GM19463 (cell line): ENCODE results near the gene SERPINB12.

Experiments
- ATAC-seq: cut with Tn5 transposase; IDR thresholded peaks from one replicate; pipeline ENCODE4 v1.9.1; 2021; ENCODE audit warnings: mild to moderate bottlenecking, moderate library complexity; ENCODE audit not compliant: unreplicated experiment

SERPINB12 gene

GRCh38 chr18:63550068-63550467, 7.9 kb downstream of the SERPINB12 start:
- ATAC-seq, result no peak

- ATAC-seq, result no peak
Observed at GRCh38 chr18:63551769-63552168, 9.6 kb downstream of the SERPINB12 start.

- ATAC-seq, result no peak
Observed at GRCh38 chr18:63552581-63552980, 10.4 kb downstream of the SERPINB12 start.

DNA sequence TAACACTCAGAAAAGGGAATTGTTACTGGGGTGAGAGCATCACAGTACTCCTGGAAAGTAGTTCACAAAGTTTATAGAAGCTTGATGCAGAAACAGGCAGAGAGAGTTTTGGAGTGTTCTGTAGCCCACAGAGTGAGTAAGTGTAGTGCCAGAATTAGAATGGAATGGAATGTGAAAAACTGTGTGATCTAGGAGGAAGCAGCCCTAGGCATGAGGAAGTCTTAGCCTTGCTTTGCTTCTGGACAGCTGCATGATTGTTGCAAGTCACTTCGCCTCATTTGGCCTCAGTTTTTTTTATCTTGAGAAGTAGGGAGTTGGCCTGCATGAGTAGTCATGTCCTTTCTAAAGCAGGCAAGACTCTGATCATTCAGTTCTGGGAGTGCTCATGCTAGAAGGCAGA, 10.9 kb downstream of the SERPINB12 start:
- ATAC-seq, result no peak

GRCh38 chr18:63559567-63560491, 17.7 kb downstream of the SERPINB12 start:
- no peak for ATAC-seq

DNA sequence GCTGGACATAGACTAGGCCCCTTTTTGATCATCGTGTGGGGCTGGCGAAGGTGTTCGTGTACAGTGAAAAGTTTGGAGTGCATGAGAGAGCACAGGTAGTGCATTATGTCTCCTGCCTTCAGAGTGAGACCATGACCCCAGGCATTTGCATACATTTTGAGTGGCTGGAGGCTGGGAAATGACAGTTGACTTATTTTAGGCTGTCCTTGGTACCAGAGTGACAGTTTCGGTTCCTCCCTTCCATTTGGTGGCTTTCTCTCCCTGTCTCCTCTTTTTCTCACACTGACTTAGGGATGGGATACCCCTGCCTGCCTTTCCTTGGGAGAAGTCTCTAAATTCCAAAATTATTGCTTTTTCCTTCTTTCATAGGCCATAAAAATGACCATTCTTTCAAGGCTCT, 20.1 kb downstream of the SERPINB12 start:
- peak; percentile 78 for ATAC-seq

DNA sequence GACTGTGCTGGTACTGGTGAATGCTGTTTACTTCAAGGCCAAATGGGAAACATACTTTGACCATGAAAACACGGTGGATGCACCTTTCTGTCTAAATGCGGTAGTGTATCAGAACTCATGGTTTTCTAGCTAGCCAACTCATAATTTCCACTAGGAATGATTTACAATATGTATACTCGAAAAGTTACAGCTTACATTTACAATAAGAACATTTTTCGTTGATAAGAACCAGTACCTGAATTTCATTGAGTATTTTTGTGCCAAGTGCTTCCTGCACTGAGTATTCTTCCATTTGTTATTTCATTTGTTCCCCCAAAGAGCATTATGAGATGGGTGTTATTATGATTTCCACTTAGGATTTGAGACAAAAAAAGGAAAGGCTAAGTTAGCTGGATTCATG, 21.9 kb downstream of the SERPINB12 start:
- ATAC-seq, result no peak

DNA sequence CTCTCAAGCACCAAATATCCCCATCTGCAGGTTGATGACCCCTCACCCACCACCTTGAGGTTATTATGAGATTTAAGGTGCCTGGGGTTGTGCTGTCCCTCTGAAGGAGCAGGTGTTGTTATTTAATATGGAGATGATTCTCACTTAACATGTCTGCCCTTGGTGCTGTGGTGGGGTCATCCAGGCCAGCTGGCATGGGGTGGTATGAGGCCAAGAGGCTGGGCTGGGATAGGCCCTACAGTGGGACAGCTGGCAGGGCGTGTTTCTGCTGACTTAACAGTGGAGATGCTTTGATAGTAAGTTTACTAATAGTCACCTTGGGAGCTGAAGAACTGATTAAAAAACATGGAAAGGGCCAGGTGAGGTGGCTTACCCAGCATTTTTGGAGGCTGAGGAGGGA, 22.4 kb downstream of the SERPINB12 start:
- ATAC-seq, result no peak

DNA sequence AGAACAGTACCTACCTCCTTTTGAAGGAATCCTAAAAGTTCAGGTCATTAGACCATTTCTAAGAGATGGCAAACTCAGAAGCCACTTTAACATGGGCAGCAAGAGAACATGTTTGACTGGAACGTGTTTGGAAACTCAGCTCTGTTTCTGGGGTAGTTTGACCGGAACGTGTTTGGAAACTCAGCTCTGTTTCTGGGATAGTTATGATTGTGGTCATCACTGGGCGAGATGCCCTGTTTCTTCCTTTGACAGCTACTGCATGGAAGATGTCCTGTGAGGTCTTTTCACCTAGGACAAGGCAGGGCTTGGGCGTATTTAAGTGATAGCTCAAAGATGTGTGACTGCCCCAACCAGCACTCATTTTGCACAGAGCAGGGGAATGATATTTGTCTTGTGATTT, 25.1 kb downstream of the SERPINB12 start:
- ATAC-seq, result no peak

GRCh38 chr18:63567825-63568224, 25.7 kb downstream of the SERPINB12 start:
- ATAC-seq, result no peak

DNA sequence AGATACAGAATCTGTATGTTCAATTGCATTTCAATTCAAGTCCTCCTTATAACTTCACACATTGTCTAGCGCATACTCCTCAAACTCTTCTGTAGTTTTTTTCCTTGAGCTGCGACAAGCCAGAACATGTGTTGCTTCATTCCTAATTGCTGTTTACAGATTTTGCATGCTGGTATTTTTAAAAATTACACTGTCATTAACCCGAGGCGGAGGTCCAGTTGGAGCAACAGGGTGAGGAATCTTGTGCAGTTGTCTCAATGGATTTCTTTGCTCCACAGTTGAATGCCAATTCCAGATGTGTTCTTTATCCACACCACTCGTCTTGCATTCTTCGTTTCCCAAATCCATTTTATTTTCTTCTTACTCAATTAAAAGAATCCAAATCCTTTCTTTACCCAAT, 28.6 kb downstream of the SERPINB12 start:
- ATAC-seq, result no peak

GRCh38 chr18:63575681-63576080, 33.5 kb downstream of the SERPINB12 start:
- ATAC-seq, result no peak

DNA sequence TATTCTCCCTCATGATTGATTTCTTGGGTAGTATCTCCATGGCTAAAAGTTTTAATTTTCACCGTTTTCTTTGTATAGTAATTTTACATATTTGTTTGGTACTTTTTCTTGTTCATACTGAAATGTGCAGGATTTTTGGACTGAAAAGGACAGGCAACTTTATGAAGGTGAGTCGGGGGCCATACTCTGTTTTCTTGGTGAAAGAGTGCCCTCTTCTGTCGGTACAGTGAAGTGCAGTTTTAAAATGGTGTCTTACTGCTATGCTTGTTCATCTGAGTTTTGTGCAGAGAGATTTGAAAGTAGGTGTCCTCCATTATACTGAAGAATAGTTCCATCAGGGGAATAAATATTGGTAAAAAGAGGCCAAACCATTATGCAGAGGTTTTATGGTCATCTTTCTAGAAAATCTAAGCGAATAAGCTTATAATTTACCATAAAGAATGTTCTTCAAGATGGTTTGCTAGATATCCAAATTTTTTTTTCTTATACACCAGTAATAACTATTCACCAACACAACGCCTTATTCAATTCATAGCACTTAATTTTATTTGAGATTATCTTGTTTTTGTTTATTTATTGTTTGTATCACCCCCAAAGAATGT, 36.3 kb downstream of the SERPINB12 start:
- peak; percentile 63 for ATAC-seq

GRCh38 chr18:63579616-63580015, 37.4 kb downstream of the SERPINB12 start:
- ATAC-seq, result no peak

DNA sequence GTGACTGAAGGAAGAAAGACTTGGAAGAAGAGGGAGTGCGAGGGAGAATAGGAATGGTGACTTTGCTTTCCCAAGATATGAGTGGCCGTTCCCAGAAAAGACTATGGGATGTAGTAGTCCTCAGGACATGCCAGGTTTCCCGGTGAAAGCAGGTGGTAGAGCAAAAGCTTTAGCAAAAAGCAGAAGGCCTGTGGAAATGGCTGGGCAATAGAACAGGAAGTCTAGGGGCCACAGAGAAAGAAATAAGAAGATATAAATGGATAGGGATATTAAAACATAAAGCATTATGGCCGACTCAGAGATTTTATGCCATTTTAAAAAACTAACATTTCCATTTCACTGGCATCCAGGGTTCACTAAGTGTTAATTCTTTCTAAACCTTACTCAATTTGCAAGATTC, 43.8 kb downstream of the SERPINB12 start:
- ATAC-seq, result no peak

- no peak for ATAC-seq
Observed at GRCh38 chr18:63586431-63586830, 44.3 kb downstream of the SERPINB12 start.

DNA sequence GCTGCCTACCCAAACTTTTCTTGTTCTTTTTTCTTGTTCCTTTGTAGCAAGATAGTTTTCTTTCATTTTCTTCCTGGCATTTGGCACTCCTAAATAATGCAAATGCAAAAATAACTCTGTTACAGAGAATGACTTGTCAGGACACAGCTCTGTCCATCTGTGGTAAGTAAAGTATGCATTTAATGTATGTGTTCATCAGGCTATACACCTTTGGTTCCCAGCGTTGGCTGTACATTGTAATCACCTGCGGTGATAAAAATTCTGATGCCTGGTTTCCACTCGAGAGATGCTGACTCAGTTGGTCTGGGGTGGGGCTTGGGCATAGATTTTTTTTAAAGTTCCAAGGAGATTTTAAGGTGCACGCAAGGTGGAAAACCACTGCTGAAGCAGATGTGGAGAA, 44.8 kb downstream of the SERPINB12 start, which contains the start of gene SERPINB13:
TSS of gene SERPINB13 (plus strand) at position 378 of the 400 bp plus-strand sequence. CDS start 1,325 bp downstream, outside the sequence.
- no peak for ATAC-seq

DNA sequence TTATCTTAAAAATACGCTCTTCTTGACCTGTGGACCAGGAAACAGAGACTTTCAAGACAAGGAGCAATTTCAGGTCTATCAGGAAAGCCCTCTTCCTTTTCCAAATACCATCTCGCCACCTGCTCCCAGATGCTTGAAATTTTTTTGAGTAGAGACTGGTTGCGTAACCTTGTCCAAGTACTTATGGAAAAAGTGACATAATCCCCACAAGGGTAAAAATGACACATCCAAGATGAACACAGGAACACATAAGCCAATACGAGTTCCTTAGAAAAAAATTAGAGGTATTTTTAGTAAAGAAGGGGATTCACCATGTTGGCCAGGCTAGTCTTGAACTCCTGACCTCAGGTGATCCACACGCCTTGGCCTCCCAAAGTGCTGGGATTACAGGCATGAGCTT, 46.7 kb downstream of the SERPINB12 start:
- ATAC-seq, result no peak

- ATAC-seq, result no peak
Observed at GRCh38 chr18:63590373-63590772, 48.2 kb downstream of the SERPINB12 start.

- no peak for ATAC-seq
Observed at GRCh38 chr18:63590966-63591695, 49.0 kb downstream of the SERPINB12 start.

GRCh38 chr18:63591725-63592124, 49.6 kb downstream of the SERPINB12 start:
- ATAC-seq, result no peak

- ATAC-seq, result no peak
Observed at GRCh38 chr18:63592471-63592870, 50.3 kb downstream of the SERPINB12 start.
